NCI-H748 (cell line): ENCODE data around the gene ASAP2.
"Not testable (repeated sequence)": the region's sequence is repeated elsewhere in the genome, so short reads cannot be mapped to it uniquely, and the experiment has no call there.

ENCODE experiments used
- DNase-seq: peaks from one replicate; lab custom pipeline; 2025; ENCODE audit not compliant: unreplicated experiment; lab: John Stamatoyannopoulos, UW

Gene ASAP2

DNA sequence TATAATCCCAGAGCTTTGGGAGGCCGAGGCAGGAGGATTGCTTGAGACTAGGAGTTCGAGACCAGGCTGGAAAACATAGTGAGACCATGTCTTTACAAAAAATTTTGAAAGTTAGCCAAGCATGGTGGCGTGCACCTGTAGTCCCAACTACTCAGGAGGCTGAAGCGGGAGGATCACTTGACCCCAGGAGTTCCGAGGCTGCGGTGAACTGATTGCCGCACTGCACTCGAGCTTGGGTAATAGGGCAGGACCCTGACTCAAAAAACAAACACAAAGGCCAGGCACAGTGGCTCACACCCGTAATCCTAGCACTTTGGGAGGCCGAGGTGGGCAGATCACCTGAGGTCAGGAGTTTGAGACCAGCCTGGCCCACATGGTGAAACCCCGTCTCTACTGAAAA lies 191.6 kb downstream of the ASAP2 start:
- DNase-seq: not testable (repeated sequence)

- DNase-seq: no peak
Measured at GRCh38 chr2:9398881-9399780, 192.5 kb downstream of the ASAP2 start.

DNA sequence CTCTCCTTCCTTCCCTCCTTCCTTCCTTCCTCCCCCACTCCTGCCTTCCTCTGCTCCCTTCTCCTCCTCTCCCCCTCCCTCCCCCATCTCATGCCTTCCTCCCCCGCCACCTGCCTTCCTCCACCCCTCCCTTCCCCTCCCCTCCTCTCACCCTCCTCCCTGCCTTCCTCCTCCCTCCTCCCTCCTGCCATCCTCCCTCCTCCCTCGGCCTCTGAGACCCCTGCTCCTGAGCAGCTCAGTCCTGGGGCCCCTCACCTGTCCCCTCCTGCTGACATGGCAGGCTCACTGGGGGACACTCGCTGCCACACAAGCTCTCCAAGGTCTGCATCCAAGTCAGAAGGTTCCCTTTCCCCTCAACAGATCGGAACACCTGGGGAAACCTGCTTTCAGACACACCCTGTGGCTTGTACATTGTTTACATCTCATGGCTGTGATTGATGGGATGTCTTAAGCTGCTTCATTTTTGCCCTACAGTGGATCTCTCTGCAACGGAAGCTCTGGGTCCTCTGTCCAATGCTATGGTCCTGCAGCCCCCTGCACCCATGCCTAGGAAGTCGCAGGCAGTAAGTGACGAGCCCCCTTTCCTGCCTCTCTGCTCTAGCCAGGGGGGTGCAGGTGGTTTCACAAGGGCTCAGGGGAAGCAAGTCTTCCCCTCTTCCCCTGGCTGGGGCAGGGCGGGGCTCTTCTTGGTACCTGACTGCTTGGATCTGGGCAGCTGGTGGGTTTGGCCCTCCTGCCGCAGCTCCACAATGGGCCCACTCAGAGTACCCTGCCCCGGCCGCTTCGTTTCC lies 193.9 kb downstream of the ASAP2 start:
- no peak for DNase-seq

GRCh38 chr2:9401059-9401547 lies 194.5 kb downstream of the ASAP2 start:
- no peak for DNase-seq

GRCh38 chr2:9401646-9402371 lies 195.2 kb downstream of the ASAP2 start:
- DNase-seq: no peak

GRCh38 chr2:9403924-9404323 lies 197.3 kb downstream of the ASAP2 start:
- no peak for DNase-seq

GRCh38 chr2:9404451-9404850 lies 197.8 kb downstream of the ASAP2 start:
- DNase-seq: no peak

DNA sequence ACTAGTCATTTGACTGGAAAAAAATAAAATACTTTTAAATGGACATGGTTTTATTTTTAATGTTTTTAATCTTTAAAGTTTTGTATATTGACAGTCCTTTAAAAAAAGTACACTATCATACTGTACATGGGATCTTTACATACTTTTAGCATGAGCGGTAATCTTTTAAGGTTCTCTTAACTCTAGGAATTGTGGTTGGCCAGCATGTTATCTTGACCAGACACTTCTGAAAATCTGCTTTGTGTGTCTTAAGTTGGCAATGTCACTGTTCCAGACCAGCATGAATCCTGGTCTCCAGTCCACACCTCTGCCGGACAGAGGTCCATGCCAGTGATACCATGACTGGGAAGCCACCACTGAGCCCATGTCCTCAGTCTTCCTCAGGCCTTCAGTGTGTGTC lies 199.0 kb downstream of the ASAP2 start:
- DNase-seq: no peak

DNA sequence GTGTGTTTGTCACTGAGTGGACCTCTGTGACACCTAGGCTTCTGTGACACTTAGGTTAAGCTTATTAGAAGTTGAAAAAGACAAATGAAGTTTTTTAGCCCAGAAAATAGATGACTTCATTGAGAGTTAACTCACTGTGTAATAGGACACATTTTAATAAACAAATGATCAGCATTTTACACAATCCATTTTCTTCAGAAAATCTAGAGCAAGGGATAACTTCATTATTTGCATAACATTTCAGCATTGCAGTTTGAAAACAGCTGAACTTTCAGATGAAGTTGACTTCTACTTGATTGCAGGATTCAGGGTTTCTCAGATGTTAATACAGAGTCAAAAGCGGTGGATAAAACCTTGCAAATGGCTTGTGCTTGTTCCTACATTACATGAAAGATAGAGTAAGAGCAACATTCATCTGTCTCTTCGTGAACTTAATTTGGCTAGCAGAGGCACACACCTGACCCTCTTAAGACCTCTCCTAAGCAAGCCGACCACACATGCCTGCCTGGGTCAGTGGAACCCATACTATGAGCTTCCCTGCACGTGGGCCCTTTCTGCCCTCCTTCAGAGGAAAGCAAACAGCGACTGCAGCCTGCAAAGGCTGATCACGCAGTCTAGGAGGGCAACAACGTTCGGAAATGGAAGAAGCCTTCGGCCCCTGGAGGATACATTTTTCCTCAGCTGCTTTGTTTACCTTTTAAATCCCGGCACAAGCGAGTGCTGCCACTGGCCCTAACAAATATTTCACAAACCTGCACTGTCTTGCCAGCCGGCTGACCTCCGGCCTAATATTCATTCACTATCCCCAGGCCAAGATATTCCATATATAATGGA lies 200.1 kb downstream of the ASAP2 start:
- no peak for DNase-seq

DNA sequence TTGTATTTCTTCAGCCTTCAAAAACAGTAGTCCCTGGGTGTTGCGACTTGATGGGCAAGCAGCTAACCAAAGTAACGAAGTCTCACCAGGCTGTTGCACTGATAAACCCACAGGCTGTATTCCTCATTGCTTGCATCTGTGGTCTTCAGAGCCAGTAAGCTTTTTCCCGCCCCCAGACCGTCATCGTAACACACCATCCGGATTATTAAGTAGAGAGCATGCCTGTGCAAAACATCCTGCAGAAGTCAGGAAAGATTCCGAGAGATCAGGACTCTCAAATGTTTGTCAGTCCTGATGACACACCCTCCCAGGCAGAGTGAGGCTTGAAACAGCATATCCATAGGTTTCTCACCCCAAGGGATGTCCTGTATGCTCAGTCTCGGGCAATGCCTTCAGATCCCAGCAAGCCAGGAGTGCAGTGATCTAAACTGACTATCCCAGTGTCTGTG lies 200.8 kb downstream of the ASAP2 start:
- DNase-seq: no peak

DNA sequence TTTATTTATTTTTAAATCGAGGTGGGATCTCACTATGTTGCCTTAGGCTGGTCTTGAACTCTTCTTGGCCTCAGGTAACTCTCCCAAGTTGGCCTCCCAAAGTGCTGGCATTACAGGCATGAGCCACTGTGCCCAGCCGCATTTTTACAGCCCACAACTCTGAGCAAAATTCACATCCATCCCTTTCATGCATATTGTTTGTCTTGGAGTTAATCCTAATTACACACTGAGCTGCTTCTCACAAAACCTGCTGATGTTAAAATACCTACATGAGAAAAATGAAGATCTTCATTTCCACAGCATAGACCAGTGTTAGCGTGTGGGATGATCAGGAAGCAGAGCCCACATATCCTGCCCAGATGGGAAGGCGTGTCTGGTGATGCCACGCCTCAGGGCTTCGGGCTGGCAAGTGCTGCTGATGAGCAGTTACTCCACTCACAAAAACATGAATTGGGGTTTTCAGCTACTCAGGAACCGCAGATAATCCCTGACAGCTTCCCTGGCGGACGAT lies 202.1 kb downstream of the ASAP2 start:
- peak; percentile 21 for DNase-seq

DNA sequence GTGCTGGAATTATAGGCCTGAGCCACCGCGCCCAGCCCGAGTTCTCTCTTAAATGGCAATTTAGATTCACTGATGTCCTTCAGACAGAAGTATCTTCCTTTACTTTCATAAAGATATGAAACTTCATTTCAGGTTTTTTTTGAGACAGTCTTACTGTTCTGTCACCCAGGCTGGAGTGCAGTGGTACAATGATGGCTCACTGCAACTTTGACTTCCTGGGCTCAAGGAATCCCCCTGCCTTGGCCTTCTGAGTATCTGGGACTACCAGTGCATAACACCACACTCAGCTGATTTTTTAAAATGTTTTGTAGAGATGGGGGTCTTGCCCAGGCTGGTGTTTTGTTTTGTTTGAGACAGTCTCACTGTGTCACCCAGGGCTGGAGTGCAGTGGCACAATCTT lies 203.5 kb downstream of the ASAP2 start:
- no peak for DNase-seq

DNA sequence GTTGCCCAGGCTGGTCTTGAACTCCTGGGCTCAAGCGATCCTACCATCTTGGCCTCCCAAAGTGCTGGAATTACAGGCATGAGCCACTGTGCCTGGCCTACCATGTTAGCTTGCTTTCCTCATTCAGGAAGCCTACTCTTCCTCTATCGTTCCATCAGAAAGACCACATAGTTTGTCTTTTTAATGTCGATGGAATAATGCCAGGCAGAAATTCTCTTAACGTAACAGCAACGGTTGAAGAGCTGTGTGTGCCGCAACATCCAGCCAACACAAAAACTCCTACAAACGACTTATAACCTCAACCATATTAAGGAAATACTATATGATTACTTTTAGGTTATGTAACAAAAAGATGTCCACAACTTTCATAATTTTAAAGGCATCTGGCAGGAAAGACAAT lies 206.2 kb downstream of the ASAP2 start:
- no peak for DNase-seq

DNA sequence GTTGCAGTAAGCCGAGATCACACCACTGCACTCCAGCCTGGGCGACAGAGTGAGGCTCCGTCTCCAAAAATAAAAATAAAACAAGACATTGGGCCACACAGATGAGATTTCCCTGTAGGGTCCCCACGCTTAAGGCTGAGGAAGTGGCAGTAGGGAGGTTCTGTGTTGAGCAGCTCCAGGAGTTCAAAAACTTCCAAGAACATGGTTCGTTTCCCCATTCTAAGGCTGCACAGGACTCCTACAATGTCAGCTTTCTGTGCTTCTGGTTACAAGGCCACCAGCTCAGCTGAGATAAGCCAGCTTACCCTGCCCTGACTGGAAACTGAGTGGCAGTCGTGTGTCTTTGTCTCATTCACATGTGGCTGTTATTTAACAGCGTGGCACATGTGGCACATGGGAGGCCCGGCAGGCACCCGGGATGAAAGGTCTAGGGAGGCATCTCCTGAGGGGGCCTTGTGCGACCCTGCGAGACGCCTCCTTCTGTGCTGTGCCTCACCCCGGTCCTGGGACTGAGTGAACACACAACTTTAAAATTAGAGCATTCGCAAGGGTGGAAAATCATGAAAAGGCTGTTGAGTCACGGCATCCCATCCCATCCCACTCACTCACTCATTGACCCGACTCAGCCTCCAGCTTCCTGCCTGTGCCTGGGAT lies 209.0 kb downstream of the ASAP2 start:
- DNase-seq: no peak

DNA sequence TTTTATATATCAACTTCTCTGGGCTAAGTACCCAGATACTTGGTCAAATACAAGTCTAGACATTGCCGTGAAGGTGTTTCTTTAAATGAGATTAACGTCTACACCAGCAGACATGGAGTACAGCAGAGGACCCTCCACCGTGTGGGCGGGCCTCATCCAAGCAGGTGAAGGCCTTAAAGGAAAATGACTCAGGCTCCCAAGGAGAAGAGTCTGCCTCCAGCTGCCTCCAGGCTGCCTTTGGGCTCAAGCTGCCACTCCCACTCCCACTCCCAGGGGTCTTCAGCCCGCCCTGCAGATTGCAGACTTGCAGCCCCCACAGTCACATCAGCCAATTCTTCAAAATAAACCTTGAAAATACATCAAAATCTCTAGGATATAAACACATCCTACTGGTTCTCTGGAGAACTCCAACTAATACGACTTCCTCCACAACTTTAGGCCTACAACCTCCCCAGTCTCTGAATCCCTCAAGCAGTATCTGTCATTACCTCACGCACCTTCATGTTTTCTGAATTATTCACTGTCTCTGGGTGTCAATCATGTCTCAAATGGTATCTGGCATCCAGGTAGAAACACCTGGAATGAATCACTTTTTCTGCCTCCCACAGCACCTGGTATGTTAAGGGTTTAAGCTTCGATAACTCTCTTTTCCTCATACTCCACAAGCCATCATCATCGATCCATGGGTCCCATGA lies 209.8 kb downstream of the ASAP2 start:
- DNase-seq: no peak

- DNase-seq: no peak
Measured at GRCh38 chr2:9416962-9417316, 210.3 kb downstream of the ASAP2 start.

GRCh38 chr2:9417725-9418124 lies 211.1 kb downstream of the ASAP2 start:
- peak; percentile 29 for DNase-seq

DNA sequence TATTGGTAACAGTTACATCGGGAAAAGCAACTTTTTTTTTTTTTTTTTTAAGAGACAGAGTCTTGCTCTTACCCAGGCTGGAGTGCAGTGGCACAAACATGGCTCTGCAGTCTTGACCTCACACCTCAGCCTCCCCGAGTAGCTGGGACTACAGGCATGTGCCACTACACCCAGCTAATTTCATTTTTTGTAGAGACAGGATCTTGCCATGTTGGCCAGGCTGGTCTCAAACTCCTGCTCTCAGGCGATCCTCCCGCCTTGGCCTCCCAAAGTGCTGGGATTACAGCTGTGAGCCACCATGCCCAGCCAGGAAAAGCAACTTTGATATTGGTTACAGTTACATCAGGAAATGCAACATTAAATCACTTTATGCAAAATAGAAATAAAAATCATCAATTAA lies 212.1 kb downstream of the ASAP2 start:
- DNase-seq: no peak

DNA sequence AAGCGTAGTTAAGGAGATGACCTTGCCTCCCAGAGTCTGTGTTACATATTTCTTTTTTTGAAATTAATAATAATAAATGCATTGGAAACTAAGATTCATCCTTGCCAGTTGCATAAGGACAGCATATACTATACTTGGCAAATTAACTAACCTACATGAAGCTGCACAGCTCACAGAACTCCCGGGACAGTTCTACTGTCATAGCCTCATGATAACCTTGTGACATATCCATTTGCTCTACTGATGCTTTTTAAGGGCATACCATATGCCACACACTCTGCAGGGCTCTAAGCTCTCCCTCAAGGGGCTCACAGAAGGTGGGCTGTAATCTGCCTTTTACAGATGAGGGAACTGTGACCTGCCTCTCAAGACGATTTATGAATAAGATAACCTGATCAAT lies 212.9 kb downstream of the ASAP2 start:
- DNase-seq: no peak
